ENCODE measurements around the gene GOLGA1. TPM values are rescaled to one million over a fixed set of nuclear protein-coding genes. Genes with fewer than 3 reads are reported as not detected.

The GOLGA1 gene
- total and polyA plus RNA-seq, 2 of the 13 experiments (the other 11 are each of a cell fraction or from before 2014, with no cell fraction given) = 12.7 to 15.9 TPM

DNA sequence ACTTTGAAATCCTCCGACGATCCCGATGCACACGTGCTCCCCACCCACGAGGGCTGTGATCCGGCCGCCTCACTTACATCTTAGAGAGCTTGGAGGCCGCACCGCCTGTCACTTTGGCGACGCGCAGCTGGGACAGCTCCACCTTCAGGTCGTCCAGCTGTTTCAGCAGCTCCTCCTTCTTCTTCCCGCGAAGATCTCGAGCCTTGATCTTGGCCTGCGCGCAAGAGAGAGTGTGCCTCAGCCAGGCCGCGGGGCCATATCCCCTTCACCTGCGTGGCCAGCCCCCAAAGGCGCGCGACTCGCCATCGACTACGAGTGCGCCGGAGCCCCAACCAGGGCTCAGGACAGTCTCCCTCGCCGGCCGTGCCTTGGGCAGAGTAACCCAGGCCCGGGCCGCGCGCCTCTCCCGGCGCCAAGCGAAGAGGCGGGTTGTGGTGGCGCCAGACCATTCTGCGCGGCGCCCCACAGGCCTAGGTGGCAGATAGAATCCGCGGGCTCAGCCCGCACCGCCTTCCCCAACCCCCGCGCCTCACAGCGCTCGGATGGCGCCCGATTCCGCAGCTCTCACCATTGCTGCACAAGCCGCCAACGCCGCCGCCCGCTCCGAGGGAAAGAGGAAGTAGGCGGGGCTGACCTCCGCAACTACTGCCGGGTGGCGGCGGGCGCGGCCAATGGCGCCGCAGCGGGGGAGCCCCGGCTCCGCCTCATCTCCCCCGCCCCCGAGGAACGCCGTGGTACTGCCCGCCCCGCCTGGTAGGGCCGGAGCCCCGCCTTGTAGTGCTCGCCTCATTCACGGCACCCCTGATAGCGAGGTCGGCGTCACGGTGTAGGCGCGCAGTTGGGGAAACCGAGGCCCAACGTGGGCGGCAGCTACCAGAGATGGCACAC lies 79.3 kb downstream of the GOLGA1 start, which contains the start of the genes ARPC5L and RPL35 (continued):
- peak; percentile 90 for TF ChIP-seq ZNF800 (CRISPR knock-in tag; IDR thresholded peaks at IDR 0.05)
- TF ChIP-seq RERE (CRISPR knock-in tag; IDR thresholded peaks at IDR 0.05; ENCODE audit: low read depth) = no peak
- peak; percentile 85 for TF ChIP-seq GMEB1 (CRISPR knock-in tag; IDR thresholded peaks at IDR 0.05; ENCODE audit: borderline replicate concordance)
- TF ChIP-seq, protein P1, sequence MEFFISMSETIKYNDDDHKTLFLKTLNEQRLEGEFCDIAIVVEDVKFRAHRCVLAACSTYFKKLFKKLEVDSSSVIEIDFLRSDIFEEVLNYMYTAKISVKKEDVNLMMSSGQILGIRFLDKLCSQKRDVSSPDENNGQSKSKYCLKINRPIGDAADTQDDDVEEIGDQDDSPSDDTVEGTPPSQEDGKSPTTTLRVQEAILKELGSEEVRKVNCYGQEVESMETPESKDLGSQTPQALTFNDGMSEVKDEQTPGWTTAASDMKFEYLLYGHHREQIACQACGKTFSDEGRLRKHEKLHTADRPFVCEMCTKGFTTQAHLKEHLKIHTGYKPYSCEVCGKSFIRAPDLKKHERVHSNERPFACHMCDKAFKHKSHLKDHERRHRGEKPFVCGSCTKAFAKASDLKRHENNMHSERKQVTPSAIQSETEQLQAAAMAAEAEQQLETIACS (CRISPR knock-in tag; IDR thresholded peaks at IDR 0.05) = peak; percentile 32
- no peak for TF ChIP-seq PHF5A (CRISPR knock-in tag; IDR thresholded peaks at IDR 0.05; ENCODE audit: low read depth, unreplicated experiment)
- TF ChIP-seq ZNF20 (CRISPR knock-in tag; IDR thresholded peaks at IDR 0.05) = no peak
- peak; percentile 77; the same call in 1 of the 2 replicates for TF ChIP-seq CSRNP1 (CRISPR knock-in tag; IDR thresholded peaks at IDR 0.05)
- TF ChIP-seq KLF13 (CRISPR knock-in tag; IDR thresholded peaks at IDR 0.05) = no peak
- TF ChIP-seq, protein P2, sequence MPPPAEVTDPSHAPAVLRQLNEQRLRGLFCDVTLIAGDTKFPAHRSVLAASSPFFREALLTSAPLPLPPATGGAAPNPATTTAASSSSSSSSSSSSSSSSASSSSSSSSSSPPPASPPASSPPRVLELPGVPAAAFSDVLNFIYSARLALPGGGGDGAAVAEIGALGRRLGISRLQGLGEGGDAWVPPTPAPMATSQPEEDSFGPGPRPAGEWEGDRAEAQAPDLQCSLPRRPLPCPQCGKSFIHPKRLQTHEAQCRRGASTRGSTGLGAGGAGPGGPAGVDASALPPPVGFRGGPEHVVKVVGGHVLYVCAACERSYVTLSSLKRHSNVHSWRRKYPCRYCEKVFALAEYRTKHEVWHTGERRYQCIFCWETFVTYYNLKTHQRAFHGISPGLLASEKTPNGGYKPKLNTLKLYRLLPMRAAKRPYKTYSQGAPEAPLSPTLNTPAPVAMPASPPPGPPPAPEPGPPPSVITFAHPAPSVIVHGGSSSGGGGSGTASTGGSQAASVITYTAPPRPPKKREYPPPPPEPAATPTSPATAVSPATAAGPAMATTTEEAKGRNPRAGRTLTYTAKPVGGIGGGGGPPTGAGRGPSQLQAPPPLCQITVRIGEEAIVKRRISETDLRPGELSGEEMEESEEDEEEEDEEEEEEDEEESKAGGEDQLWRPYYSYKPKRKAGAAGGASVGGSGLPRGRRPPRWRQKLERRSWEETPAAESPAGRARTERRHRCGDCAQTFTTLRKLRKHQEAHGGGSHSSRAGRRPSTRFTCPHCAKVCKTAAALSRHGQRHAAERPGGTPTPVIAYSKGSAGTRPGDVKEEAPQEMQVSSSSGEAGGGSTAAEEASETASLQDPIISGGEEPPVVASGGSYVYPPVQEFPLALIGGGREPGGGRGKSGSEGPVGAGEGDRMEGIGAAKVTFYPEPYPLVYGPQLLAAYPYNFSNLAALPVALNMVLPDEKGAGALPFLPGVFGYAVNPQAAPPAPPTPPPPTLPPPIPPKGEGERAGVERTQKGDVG (CRISPR knock-in tag; IDR thresholded peaks at IDR 0.05; ENCODE audit: borderline replicate concordance) = no peak

Measured in HepG2 (cell line).